Peyer's patch (tissue), 4 donors: ENCODE results near the gene CFAP20DC.

Experiments used
- POLR2A ChIP-seq, 2 donors: fragments of 450-650 bp; IDR thresholded peaks; one replicate each; pipeline ENCODE4 v1.5.1; 2017; ENCODE audit warnings: antibody characterized with exemption in 2 of 2, mild to moderate bottlenecking in 2 of 2, moderate library complexity in 2 of 2
- TF ChIP-seq, protein P1 (sequence below), 6 experiments: fragments of 450-650 bp in 4 of 6; fragments of 200-600 bp in 2 of 6; sonication (generic) in 1 of 6; IDR thresholded peaks; one replicate each; pipeline ENCODE4 v1.5.1; 2017 to 2019; ENCODE audit warnings: antibody characterized with exemption in 6 of 6, mild to moderate bottlenecking in 3 of 6, moderate library complexity in 1 of 6

DNA sequence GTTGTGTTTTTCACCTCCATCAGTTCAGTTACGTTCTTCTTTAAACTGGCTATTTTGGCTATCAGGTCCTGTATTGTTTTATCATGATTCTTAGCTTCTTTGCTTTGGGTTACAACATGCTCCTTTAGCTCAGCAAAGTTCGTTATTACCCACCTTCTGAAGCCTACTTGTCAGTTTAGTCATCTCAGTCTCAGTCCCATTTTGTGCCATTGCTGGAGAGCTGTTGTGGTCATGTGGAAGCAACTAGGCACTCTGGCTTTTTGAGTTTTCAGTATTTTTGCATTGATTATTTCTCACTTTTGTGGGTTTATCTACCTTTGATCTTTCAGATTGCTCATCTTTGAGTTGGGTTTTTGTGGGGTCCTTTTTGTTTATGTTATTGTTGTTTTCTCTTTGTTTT, 151.3 kb downstream of the CFAP20DC start:
- TF ChIP-seq, protein P1, sequence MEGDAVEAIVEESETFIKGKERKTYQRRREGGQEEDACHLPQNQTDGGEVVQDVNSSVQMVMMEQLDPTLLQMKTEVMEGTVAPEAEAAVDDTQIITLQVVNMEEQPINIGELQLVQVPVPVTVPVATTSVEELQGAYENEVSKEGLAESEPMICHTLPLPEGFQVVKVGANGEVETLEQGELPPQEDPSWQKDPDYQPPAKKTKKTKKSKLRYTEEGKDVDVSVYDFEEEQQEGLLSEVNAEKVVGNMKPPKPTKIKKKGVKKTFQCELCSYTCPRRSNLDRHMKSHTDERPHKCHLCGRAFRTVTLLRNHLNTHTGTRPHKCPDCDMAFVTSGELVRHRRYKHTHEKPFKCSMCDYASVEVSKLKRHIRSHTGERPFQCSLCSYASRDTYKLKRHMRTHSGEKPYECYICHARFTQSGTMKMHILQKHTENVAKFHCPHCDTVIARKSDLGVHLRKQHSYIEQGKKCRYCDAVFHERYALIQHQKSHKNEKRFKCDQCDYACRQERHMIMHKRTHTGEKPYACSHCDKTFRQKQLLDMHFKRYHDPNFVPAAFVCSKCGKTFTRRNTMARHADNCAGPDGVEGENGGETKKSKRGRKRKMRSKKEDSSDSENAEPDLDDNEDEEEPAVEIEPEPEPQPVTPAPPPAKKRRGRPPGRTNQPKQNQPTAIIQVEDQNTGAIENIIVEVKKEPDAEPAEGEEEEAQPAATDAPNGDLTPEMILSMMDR (IDR thresholded peaks at IDR 0.05) = no peak
- TF ChIP-seq POLR2A (IDR thresholded peaks at IDR 0.05) = no peak
